ENCODE results near the gene UGT1A6. TPM values are rescaled to one million over a fixed set of nuclear protein-coding genes. Genes with fewer than 3 reads are reported as not detected.

UGT1A6 gene
- total RNA-seq, 1 donor from 2014 or later: 134 TPM

DNA sequence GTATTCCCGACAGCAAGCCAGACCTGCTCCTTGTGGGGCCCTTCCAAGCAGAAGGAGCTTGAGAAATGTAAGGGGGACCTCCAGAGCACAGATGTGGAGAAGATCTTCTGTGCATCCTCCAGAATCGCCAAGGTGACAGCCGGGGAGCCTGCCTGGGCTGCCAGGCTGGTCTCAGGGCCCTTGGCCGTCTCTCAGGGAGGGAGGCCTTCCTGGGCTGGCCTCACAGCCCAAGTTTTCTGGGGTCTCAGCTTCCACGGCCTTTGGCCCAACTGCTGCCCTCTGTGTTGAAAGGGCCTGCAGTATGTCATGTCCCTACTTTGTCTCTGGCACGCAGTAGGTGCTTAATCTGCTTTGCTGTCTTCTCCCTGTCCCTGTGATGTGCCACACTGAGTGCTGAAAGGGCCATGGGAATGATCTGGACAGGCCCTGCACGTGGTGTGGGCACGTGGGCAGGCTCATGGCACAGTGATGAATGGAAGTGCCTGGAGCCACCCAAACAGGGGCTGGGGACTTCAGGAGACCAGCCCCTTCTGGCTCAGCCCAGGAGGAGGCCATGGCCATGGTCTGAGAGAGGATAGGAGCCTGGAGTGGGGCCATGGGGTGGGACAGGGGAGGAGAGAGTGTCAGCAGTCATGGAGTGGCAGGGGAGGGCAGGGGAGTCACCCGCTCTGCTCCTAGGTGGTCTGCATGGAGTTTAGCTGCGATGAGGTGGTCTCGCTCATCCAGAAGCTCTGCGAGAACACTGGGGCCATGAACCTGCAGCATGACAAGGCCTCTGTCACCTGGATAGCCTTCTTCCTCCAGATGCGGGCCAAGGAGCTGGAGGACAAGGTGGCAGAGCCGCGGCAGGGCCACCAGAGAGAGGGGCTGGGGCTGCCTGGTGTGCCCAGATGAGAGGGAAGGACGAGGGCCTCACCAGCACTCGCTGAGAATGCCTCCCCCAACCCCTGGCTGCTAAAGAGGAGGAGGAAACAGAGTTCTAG lies 126.2 kb downstream of the UGT1A6 start:
- no peak for DNase-seq (ENCODE audit: low spot score)

DNA sequence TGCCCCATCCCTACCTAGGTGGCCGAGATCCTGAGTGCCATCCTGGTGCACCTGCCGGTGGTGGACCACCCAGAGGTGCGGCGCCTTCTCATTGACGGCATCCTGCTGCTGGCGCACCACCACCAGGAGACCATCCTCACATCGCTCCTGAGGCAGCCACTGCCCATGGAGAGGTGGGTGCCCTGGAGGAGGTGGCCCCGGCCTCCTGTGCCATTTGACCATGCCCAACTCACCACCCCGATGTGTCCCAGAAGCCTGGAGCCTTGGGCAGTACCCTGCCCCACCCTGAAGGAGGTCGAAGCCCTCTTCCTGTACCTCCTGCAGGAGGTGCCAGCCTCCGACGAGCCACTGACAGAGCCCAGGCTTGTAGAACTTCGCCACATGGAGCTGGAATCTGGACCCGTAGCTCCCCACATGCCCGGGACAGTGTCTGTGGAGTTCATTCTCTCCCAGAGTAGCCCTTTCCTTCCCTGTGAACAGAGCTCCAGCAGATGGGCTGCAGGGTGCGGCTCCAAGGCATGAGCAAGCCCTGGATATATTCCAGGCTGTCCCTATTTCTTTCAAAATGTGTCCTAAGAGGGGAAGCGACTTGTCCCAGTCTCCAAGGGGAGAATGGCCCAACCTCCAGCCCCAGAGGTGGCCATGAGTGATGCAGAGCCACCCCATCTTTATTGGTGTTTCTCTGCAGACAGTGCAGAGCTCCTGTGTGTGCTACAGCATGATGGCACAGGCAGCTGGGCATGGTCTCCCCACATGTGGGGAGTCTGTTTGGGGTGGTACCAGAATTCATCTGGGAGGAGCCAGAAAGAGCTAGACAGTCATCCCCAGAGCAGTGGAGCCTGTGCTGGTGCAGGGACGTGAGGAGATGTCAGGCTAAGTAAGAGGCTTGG lies 127.4 kb downstream of the UGT1A6 start:
- no peak for DNase-seq (ENCODE audit: low spot score)

DNA sequence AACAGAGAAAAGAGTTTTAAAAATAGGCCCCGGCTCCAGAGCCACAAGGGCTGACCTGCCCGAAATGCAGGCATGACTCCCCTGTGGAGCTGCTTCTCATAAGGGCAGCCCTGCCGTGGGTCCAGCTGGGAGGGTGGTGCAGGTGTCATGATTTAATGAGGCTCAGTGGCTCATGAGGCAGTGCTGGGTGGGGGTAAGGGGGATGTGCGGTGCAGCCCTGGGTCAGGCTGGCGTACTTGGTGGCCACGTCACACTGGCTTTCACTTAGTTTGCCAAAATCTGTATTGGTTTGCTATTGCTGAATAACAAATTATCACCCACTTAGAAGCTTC lies 128.1 kb downstream of the UGT1A6 start:
- DNase-seq (ENCODE audit: low spot score): no peak

DNA sequence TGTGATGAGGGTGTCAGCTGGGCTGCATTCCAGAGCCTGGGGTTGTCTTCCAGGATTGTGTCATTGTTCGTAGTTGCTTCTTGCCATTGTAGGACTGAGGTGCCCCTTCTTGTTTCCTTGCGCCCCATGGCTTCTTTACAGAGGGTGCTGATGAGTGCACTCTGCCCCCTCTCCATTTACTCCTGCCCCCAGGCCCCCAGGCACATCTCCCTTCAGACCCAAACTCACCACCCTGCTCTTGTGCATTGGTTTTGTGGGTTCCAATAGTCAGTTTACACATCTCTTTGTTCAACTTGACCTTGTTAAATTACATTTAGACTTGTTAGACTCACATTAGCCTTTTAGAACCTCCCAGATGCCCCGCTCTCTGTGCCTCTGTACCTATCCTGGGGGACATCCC lies 128.5 kb downstream of the UGT1A6 start:
- DNase-seq (ENCODE audit: low spot score): no peak

DNA sequence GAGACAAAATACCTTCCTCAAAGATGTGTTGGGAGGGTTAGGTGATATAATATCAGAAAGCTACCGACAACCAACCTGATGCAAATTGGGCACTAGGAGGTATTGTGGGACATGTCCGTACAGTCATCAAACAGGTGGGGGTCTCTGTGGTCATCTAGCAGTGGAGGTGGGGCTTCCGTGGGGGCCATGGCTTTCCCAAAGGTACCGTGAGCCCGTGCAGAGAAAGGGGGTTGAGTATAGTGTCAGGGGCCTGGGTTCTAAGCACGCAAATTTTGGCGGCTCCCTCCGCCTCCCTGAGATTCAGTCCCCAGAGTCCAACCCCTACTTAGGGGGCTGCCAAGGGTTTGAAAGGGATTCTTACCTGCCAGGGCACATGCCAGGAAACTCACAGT lies 129.0 kb downstream of the UGT1A6 start:
- no peak for DNase-seq (ENCODE audit: low spot score)

DNA sequence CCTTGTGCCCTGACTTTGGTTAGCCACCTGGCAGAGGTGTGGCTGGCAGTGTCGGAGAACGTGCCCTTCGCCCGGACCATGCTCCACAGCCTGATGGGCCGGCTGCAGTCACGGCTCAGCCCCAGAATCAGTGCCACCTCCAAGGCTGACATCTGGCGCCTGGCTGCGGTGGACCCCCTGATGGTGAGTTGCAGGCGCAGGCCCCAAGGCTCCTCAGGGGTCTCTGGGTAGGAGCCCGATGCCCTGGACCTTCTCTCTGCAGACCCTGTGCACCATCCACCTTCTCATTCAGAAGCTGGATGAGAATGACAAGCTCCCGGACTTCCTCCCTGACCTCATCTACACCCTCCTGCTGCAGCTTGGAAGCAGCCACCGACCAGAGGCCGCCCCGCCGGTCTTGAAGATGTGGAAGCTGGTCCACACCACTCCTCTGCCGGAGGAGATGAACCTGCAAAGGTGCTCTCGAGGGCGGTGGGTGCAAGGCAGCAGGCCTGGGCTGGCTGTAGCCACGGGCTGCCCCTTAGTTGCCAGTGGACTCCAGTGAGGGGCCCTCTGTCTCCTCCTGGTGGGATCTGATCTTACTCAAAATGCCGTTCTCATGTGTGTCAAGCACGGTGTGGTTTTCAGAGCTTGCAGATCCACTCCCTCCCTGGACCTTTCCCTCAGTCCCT lies 129.5 kb downstream of the UGT1A6 start:
- DNase-seq (ENCODE audit: low spot score): no peak

Other genes starting within 250 kb of the UGT1A6 start
- 79.2 TPM for gene USP40, start 126.1 kb upstream of the UGT1A6 start, total RNA-seq
- 4.4 TPM for gene UGT1A8, start 75.3 kb upstream of the UGT1A6 start, total RNA-seq
- 3.0 TPM for gene UGT1A10, start 56.4 kb upstream of the UGT1A6 start, total RNA-seq
- 1.5 TPM for gene UGT1A9, start 21.0 kb upstream of the UGT1A6 start, total RNA-seq
- gene UGT1A7, start 11.0 kb upstream of the UGT1A6 start, total RNA-seq: 7.7 TPM
- 21.3 TPM for gene UGT1A5, start 20.0 kb downstream of the UGT1A6 start, total RNA-seq
- gene UGT1A4, start 25.8 kb downstream of the UGT1A6 start, total RNA-seq: 23.2 TPM
- 20.8 TPM for gene UGT1A3, start 36.2 kb downstream of the UGT1A6 start, total RNA-seq
- 21.8 TPM for gene UGT1A1, start 67.4 kb downstream of the UGT1A6 start, total RNA-seq
- gene MROH2A, start 85.4 kb downstream of the UGT1A6 start, total RNA-seq: 9.3 TPM
- gene HJURP, start 161.6 kb downstream of the UGT1A6 start, total RNA-seq: 0.31 TPM
- not detected for gene TRPM8, start 224.5 kb downstream of the UGT1A6 start, total RNA-seq

All from ureter (tissue), 1 donor.